ENCODE measurements around the gene FANCC. TPM values are rescaled to one million over a fixed set of nuclear protein-coding genes. Genes with fewer than 3 reads are reported as not detected.

The FANCC gene
- total and polyA plus RNA-seq, 11 donors = 2.4 to 6.2 (median 4.2) TPM

DNA sequence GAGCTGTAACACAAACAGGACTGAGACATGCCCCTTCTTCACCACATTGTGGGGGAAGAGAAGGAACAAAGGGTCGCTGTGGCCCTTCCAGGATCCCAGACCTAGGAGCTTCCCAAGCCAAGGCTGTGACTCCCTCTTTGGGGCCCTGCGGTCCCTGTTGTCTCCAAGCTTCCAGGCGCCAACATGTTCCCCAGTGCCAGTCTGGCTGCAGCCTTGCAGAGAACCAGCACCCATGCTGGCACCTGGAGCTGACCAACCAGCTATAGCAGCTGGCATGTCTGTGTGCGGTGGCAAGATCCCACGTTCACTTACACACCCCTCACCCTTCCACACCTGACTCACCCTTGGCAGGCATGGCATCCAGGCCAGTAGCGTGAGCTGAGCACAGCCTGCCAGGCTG is 20.7 kb upstream of the FANCC start:
- Histone ChIP-seq H3K36me3 (no peaks in the 10 kb centered on the region), H3K27ac (no peak overlapping the region), H3K4me3 (no peak overlapping the region), H3K4me1 (peaks cover 0 to 6% (median 0%) of the 10 kb centered on the region in 12 donors), H3K9me3 (no peaks in the 10 kb centered on the region), H3K27me3 (peaks cover 0 to 4% (median 0%) of the 10 kb centered on the region in 9 donors)
- intact Hi-C loops (cut with DNase I) = no loop called here
- DNase-seq (no peak), ATAC-seq (no peak)
- WGBS, 4 donors = 89 to 98% (median 96%) methylated on average over 6 of the region's 6 CpGs
- no peak for TF ChIP-seq POLR2A (IDR thresholded peaks at IDR 0.05)
- TF ChIP-seq, protein P1, sequence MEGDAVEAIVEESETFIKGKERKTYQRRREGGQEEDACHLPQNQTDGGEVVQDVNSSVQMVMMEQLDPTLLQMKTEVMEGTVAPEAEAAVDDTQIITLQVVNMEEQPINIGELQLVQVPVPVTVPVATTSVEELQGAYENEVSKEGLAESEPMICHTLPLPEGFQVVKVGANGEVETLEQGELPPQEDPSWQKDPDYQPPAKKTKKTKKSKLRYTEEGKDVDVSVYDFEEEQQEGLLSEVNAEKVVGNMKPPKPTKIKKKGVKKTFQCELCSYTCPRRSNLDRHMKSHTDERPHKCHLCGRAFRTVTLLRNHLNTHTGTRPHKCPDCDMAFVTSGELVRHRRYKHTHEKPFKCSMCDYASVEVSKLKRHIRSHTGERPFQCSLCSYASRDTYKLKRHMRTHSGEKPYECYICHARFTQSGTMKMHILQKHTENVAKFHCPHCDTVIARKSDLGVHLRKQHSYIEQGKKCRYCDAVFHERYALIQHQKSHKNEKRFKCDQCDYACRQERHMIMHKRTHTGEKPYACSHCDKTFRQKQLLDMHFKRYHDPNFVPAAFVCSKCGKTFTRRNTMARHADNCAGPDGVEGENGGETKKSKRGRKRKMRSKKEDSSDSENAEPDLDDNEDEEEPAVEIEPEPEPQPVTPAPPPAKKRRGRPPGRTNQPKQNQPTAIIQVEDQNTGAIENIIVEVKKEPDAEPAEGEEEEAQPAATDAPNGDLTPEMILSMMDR (IDR thresholded peaks at IDR 0.05) = no peak

DNA sequence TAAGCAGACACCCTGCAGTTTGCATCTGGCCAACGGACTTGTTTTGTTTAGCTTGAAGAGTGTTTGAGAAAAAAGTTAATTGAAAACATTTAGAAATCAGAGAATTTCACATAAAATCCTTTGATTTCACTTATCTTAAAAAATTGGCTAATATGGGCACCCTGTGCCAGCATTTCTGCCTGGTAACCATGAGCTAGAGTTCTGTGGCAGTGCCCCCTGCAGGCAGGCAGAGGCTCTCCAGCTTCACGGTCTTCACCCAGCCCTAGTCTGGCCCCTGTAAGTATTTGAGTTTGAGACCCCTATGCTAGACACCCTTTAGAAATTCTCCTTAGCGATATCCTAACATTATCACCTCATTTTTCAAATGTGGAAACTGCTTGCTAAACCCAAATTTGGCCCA is 18.8 kb upstream of the FANCC start:
- Histone ChIP-seq H3K27me3 (peaks cover 0 to 4% (median 0%) of the 10 kb centered on the region in 9 donors), H3K9me3 (no peaks in the 10 kb centered on the region), H3K4me3 (no peak overlapping the region), H3K36me3 (no peaks in the 10 kb centered on the region), H3K27ac (no peak overlapping the region), H3K4me1 (peaks cover 0 to 1% (median 0%) of the 10 kb centered on the region in 12 donors)
- intact Hi-C loops (cut with DNase I) = no loop called here
- 77 to 87% (median 81%) methylated on average over 3 of the region's 3 CpGs for WGBS, 4 donors
- TF ChIP-seq POLR2A (IDR thresholded peaks at IDR 0.05) = no peak
- TF ChIP-seq, protein P1 (IDR thresholded peaks at IDR 0.05) = peak in 10 of 12 donors; percentile 18 to 52 (median 45)
- ATAC-seq = no peak
- DNase-seq = no peak

DNA sequence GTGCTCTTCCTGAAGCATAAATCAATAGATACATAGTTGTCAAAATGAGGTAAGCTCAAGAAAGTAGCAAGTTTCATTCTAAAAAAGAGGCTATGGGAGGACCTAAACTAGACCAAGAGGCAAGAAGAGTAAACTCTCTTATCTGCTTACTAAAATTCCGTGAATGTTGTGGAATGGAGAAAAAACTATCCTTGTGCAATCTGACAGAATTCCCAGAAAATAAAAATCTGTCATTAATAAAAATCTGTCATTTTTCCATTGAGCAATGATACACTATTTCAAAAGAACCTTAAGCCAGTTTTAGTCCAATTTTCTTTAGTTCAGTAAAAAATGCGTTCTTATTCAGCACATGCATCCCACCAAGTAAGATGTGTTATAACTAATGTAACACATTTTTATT is 15.9 kb upstream of the FANCC start:
- TF ChIP-seq, protein P1 (IDR thresholded peaks at IDR 0.05) = no peak
- TF ChIP-seq POLR2A (IDR thresholded peaks at IDR 0.05) = no peak
- H3K27ac ChIP-seq = no peak overlapping the region
- intact Hi-C loops (cut with DNase I) = no loop called here
- H3K4me3 ChIP-seq = no peak overlapping the region
- no peak for ATAC-seq
- H3K36me3 ChIP-seq = no peaks in the 10 kb centered on the region
- H3K4me1 ChIP-seq = no peaks in the 10 kb centered on the region
- H3K27me3 ChIP-seq = peaks cover 0 to 13% (median 0%) of the 10 kb centered on the region in 9 donors
- no peak for DNase-seq
- WGBS, 4 donors = 72 to 86% (median 79%) methylated on average over 2 of the region's 2 CpGs
- no peaks in the 10 kb centered on the region for H3K9me3 ChIP-seq

DNA sequence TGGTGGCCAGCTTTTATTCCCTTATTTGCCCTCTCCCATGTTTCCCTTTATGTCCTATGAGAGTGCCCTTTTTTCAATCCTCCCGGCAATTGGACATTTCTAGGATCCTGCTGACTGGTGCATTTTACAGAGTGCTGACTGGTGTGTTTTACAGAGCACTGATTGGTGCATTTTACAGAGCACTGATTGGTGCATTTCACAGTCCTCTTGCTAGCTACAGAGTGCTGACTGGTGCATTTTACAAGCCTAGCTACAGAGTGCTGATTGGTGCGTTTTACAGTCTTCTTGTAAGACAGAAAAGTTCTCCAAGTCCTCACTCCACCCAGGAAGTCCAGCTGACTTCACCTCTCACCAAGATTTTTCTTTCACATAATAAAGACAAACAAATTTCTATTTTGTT is 15.4 kb upstream of the FANCC start:
- peaks cover 0 to 13% (median 0%) of the 10 kb centered on the region in 9 donors for H3K27me3 ChIP-seq
- 80 to 92% (median 88%) methylated on average over 2 of the region's 2 CpGs for WGBS, 4 donors
- intact Hi-C loops (cut with DNase I) = no loop called here
- H3K4me1 ChIP-seq = no peaks in the 10 kb centered on the region
- H3K9me3 ChIP-seq = peaks cover 0 to 4% (median 0%) of the 10 kb centered on the region in 12 donors
- ATAC-seq (no peak), DNase-seq (no peak)
- H3K36me3 ChIP-seq = no peaks in the 10 kb centered on the region
- H3K27ac ChIP-seq = no peak overlapping the region
- TF ChIP-seq, protein P1 (IDR thresholded peaks at IDR 0.05) = no peak
- no peak for TF ChIP-seq POLR2A (IDR thresholded peaks at IDR 0.05)
- no peak overlapping the region for H3K4me3 ChIP-seq
